ENCODE data around the gene SLC18B1.
A peak's percentile ranks its signal among the peaks of the same experiment; 100 is the strongest.

SLC18B1 gene

GRCh38 chr6:132798869-132799538, 567 bp upstream of the SLC18B1 start:
- no peaks in the 10 kb centered on the region for H4K20me1 ChIP-seq (ENCODE audit: low read depth, low read length)

GRCh38 chr6:132795461-132795860, 3.0 kb downstream of the SLC18B1 start:
- Histone ChIP-seq H3F3A (ENCODE audit: insufficient read depth) (peaks cover 9% of the 10 kb centered on the region; the same call in 1 of the 2 replicates), H2AFZ (ENCODE audit: low read depth, low read length, severe bottlenecking) (no peak overlapping the region), H3K27ac (ENCODE audit: low read depth, low read length) (no peak overlapping the region), H3K9me3 (ENCODE audit: insufficient read depth, low read length) (no peaks in the 10 kb centered on the region), H3K79me2 (ENCODE audit: insufficient read depth, low read length) (no peaks in the 10 kb centered on the region), H3K9ac (ENCODE audit: low read length) (no peak overlapping the region), H3K9me2 (replicated peaks; ENCODE audit: insufficient read depth, low read length) (no peaks in the 10 kb centered on the region), H3K4me2 (ENCODE audit: low read depth, low read length, poor library complexity, severe bottlenecking) (no peak overlapping the region), H3K4me3 (ENCODE audit: insufficient read depth, low read length, poor library complexity, severe bottlenecking) (no peak overlapping the region), H4K20me1 (ENCODE audit: low read depth, low read length) (no peaks in the 10 kb centered on the region), H3K36me3 (ENCODE audit: low read length) (no peaks in the 10 kb centered on the region), H3K27me3 (ENCODE audit: low read length) (no peaks in the 10 kb centered on the region)
- TF ChIP-seq CTCF (IDR thresholded peaks at IDR 0.05; ENCODE audit: insufficient read depth, low read length, poor library complexity, severe bottlenecking) (no peak), EZH2phosphoT487 (conservative IDR thresholded peaks at IDR 0.05; ENCODE audit: low read length) (no peak)

More at GRCh38 chr6:132798869-132799538, 567 bp upstream of the SLC18B1 start:
- no peaks in the 10 kb centered on the region for H3K79me2 ChIP-seq (ENCODE audit: insufficient read depth, low read length)
- H3K27me3 ChIP-seq (ENCODE audit: low read length) = no peaks in the 10 kb centered on the region
- H3K27ac ChIP-seq (ENCODE audit: low read depth, low read length) = 0 out of 2 replicates have a peak overlapping the region, but pooled peaks have one; percentile 14
- H3K9me2 ChIP-seq (replicated peaks; ENCODE audit: insufficient read depth, low read length) = no peaks in the 10 kb centered on the region
- H3K9me3 ChIP-seq (ENCODE audit: insufficient read depth, low read length) = no peaks in the 10 kb centered on the region
- peaks cover 9% of the 10 kb centered on the region; the same call in 1 of the 2 replicates for H3F3A ChIP-seq (ENCODE audit: insufficient read depth)
- TF ChIP-seq EZH2phosphoT487 (conservative IDR thresholded peaks at IDR 0.05; ENCODE audit: low read length) (no peak), CTCF (IDR thresholded peaks at IDR 0.05; ENCODE audit: insufficient read depth, low read length, poor library complexity, severe bottlenecking) (peak; percentile 86)
- H2AFZ ChIP-seq (ENCODE audit: low read depth, low read length, severe bottlenecking) = no peak overlapping the region
- no peak overlapping the region for H3K4me2 ChIP-seq (ENCODE audit: low read depth, low read length, poor library complexity, severe bottlenecking)
- peak overlapping the region; percentile 64 for H3K4me3 ChIP-seq (ENCODE audit: insufficient read depth, low read length, poor library complexity, severe bottlenecking)
- H3K9ac ChIP-seq (ENCODE audit: low read length) = peak overlapping the region; percentile 71; the same call in 1 of the 2 replicates
- H3K36me3 ChIP-seq (ENCODE audit: low read length) = no peaks in the 10 kb centered on the region

- Histone ChIP-seq H3K27ac (ENCODE audit: low read depth, low read length) (no peak overlapping the region), H3F3A (ENCODE audit: insufficient read depth) (peaks cover 3% of the 10 kb centered on the region; the same call in 1 of the 2 replicates), H4K20me1 (ENCODE audit: low read depth, low read length) (no peaks in the 10 kb centered on the region), H3K79me2 (ENCODE audit: insufficient read depth, low read length) (no peaks in the 10 kb centered on the region), H3K27me3 (ENCODE audit: low read length) (no peaks in the 10 kb centered on the region), H3K36me3 (ENCODE audit: low read length) (no peaks in the 10 kb centered on the region), H3K9me2 (replicated peaks; ENCODE audit: insufficient read depth, low read length) (no peaks in the 10 kb centered on the region), H2AFZ (ENCODE audit: low read depth, low read length, severe bottlenecking) (no peak overlapping the region), H3K4me2 (ENCODE audit: low read depth, low read length, poor library complexity, severe bottlenecking) (no peak overlapping the region), H3K4me3 (ENCODE audit: insufficient read depth, low read length, poor library complexity, severe bottlenecking) (no peak overlapping the region), H3K9ac (ENCODE audit: low read length) (no peak overlapping the region), H3K9me3 (ENCODE audit: insufficient read depth, low read length) (no peaks in the 10 kb centered on the region)
- TF ChIP-seq CTCF (IDR thresholded peaks at IDR 0.05; ENCODE audit: insufficient read depth, low read length, poor library complexity, severe bottlenecking) (no peak), EZH2phosphoT487 (conservative IDR thresholded peaks at IDR 0.05; ENCODE audit: low read length) (no peak)
These were observed 5.9 kb downstream of the SLC18B1 start for GRCh38 chr6:132792510-132792909.

All from SU-DHL-6 (cell line).